HEK293 (cell line): Measurements from ENCODE around the gene PCDH9.
A peak's percentile ranks its signal among the peaks of the same experiment; 100 is the strongest.

Source experiments
- CTCF ChIA-PET: fragments of 350-600 bp; formaldehyde crosslinking; extraction: SDS; loops from one replicate; lab custom pipeline; 2021; ENCODE audit warnings: antibody characterized with exemption; lab: Yijun Ruan, JAX
- POLR2A ChIA-PET: fragments of 300-600 bp; formaldehyde crosslinking; extraction: SDS; loops from one replicate; lab custom pipeline; 2020; ENCODE audit warnings: antibody characterized with exemption, inconsistent platforms; lab: Yijun Ruan, JAX
- H3K27ac ChIP-seq: fragments of 200-500 bp; sonication (Bioruptor generic); 2 replicates; pipeline ENCODE4 v1.5.1; 2014; ENCODE audit warnings: low read depth, low read length, control low read depth, inconsistent platforms; ENCODE audit errors: extremely low read depth
- H3K36me3 ChIP-seq, 2 experiments: fragments of 200-500 bp in 1 of 2; sonication (Bioruptor generic) in 1 of 2; 1 replicate in 1 of 2; 2 replicates in 1 of 2; pipeline ENCODE4 v1.5.1; 2014 to 2017; ENCODE audit warnings: inconsistent platforms in 2 of 2, low read length in 2 of 2; ENCODE audit not compliant: control insufficient read depth in 2 of 2, insufficient read depth in 1 of 2
- H3K4me1 ChIP-seq: fragments of 200-500 bp; sonication (Bioruptor generic); 2 replicates; pipeline ENCODE4 v1.5.1; 2014; ENCODE audit warnings: mild to moderate bottlenecking, low read length, inconsistent platforms; ENCODE audit not compliant: control insufficient read depth, insufficient read depth
- H3K4me3 ChIP-seq: 2 replicates; pipeline ENCODE4 v1.5.1; 2011; ENCODE audit warnings: low read depth, mild to moderate bottlenecking, control low read depth, low read length, moderate library complexity
- H3K9me3 ChIP-seq: fragments of 200-500 bp; sonication (Bioruptor generic); 2 replicates; pipeline ENCODE4 v1.5.1; 2014; ENCODE audit warnings: low read depth, low read length, inconsistent platforms; ENCODE audit not compliant: control insufficient read depth, insufficient read depth
- GLI4 ChIP-seq: fragments of 450-650 bp; formaldehyde crosslinking; IDR thresholded peaks from 2 replicates; pipeline ENCODE4 v1.5.1; 2016; ENCODE audit warnings: missing biosample characterization, missing genetic modification characterization
- REPIN1 ChIP-seq: fragments of 450-650 bp; formaldehyde crosslinking; IDR thresholded peaks from 2 replicates; pipeline ENCODE4 v1.5.1; 2017; ENCODE audit warnings: missing biosample characterization, missing genetic modification characterization, low read depth
- SETDB1 ChIP-seq: IDR thresholded peaks from one replicate; pipeline ENCODE4 v1.6.1; 2017; ENCODE audit warnings: mild to moderate bottlenecking, low read length, moderate library complexity, mixed read lengths; ENCODE audit not compliant: insufficient read length
- WT1 ChIP-seq: fragments of 450-650 bp; formaldehyde crosslinking; IDR thresholded peaks from 2 replicates; pipeline ENCODE4 v1.5.1; 2016; ENCODE audit warnings: missing biosample characterization, missing genetic modification characterization
- ZBTB8A ChIP-seq: fragments of 450-650 bp; formaldehyde crosslinking; IDR thresholded peaks from 2 replicates; pipeline ENCODE4 v1.5.1; 2016; ENCODE audit warnings: missing biosample characterization, missing genetic modification characterization
- ZFP3 ChIP-seq: fragments of 450-650 bp; formaldehyde crosslinking; IDR thresholded peaks from 2 replicates; pipeline ENCODE4 v1.5.1; 2016; ENCODE audit warnings: low read depth, missing biosample characterization, missing genetic modification characterization
- ZNF132 ChIP-seq: fragments of 450-650 bp; formaldehyde crosslinking; IDR thresholded peaks from 2 replicates; pipeline ENCODE4 v1.5.1; 2017; ENCODE audit warnings: missing biosample characterization, missing genetic modification characterization, borderline replicate concordance
- ZNF18 ChIP-seq: fragments of 450-650 bp; formaldehyde crosslinking; IDR thresholded peaks from 2 replicates; pipeline ENCODE4 v1.5.1; 2016; ENCODE audit warnings: missing biosample characterization, missing genetic modification characterization
- ZNF19 ChIP-seq: fragments of 450-650 bp; formaldehyde crosslinking; IDR thresholded peaks from 2 replicates; pipeline ENCODE4; 2016; ENCODE audit warnings: missing biosample characterization, missing genetic modification characterization, low read depth
- ZNF202 ChIP-seq: fragments of 450-650 bp; formaldehyde crosslinking; IDR thresholded peaks from 2 replicates; pipeline ENCODE4 v1.5.1; 2016; ENCODE audit warnings: missing biosample characterization, missing genetic modification characterization, borderline replicate concordance
- ZNF214 ChIP-seq: fragments of 450-650 bp; formaldehyde crosslinking; IDR thresholded peaks from 2 replicates; pipeline ENCODE4 v1.5.1; 2017; ENCODE audit warnings: missing biosample characterization, mild to moderate bottlenecking, missing genetic modification characterization, borderline replicate concordance
- ZNF221 ChIP-seq: fragments of 450-650 bp; formaldehyde crosslinking; IDR thresholded peaks from 2 replicates; pipeline ENCODE4 v1.5.1; 2017; ENCODE audit warnings: missing biosample characterization, missing genetic modification characterization, borderline replicate concordance
- ZNF394 ChIP-seq: fragments of 450-650 bp; formaldehyde crosslinking; IDR thresholded peaks from 2 replicates; pipeline ENCODE4 v1.5.1; 2016; ENCODE audit warnings: missing biosample characterization, missing genetic modification characterization, mild to moderate bottlenecking, moderate library complexity, borderline replicate concordance
- ZNF513 ChIP-seq: fragments of 450-650 bp; IDR thresholded peaks from 2 replicates; pipeline ENCODE4 v1.5.1; 2018; ENCODE audit warnings: missing biosample characterization, missing genetic modification characterization
- ZNF544 ChIP-seq: fragments of 450-650 bp; formaldehyde crosslinking; IDR thresholded peaks from 2 replicates; pipeline ENCODE4 v1.5.0; 2017; ENCODE audit warnings: missing biosample characterization, missing genetic modification characterization
- ZNF621 ChIP-seq: fragments of 450-650 bp; formaldehyde crosslinking; IDR thresholded peaks from 2 replicates; pipeline ENCODE4 v1.5.1; 2017; ENCODE audit warnings: missing biosample characterization, missing genetic modification characterization
- ZNF701 ChIP-seq: fragments of 450-650 bp; formaldehyde crosslinking; IDR thresholded peaks from 2 replicates; pipeline ENCODE4 v1.5.1; 2016; ENCODE audit warnings: missing biosample characterization, missing genetic modification characterization
- ZNF704 ChIP-seq: fragments of 450-650 bp; formaldehyde crosslinking; IDR thresholded peaks from 2 replicates; pipeline ENCODE4 v1.5.1; 2016; ENCODE audit warnings: missing biosample characterization, missing genetic modification characterization
- ZNF843 ChIP-seq: fragments of 450-650 bp; formaldehyde crosslinking; IDR thresholded peaks from 2 replicates; pipeline ENCODE4 v1.5.1; 2016; ENCODE audit warnings: missing biosample characterization, missing genetic modification characterization
- TF ChIP-seq, protein P1 (sequence below): fragments of 450-650 bp; formaldehyde crosslinking; IDR thresholded peaks from 2 replicates; pipeline ENCODE4 v1.5.1; 2016; ENCODE audit warnings: missing biosample characterization, missing genetic modification characterization, borderline replicate concordance

Gene PCDH9

DNA sequence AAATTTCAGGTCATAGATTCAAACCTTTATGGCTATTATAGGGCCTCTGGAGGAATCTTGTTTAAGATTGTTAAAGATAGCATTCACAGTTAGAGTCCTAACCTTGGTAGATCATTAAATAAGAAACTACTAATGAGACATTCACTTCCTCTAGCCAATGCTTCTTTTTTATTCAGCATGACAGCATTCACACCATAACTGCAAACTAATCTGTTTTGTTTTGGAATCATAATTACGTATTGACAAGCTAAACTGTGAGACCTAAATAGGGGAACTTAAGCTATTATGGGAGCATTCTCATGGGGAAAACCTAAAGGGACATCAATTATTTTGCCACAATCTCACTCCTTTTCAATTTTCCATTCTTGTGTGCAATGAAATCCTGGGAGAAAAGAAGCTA, 653.8 kb downstream of the PCDH9 start (continued):
- no peak for TF ChIP-seq ZNF513 (tag by site-specific recombination)
- no peak for TF ChIP-seq ZNF18 (tag by site-specific recombination)
- TF ChIP-seq, all 188 proteins: peak for 0

DNA sequence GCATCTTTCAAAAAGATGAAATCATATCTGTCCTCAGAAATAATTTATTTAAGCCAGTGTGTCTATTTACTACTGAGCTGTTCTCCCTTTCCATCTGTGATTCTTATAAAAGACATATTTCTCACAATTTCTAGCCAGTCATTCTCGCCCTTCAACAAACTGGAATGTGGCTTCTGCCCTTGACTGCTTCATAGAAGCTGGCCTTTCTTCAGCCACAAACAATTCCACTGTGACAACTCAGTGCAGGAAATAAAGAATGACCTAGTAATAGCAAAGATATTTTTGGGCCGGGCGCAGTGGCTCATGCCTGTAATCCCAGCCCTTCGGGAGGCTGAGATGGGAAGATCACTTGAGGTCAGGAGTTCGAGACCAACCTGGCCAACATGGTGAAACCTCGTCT, 655.5 kb downstream of the PCDH9 start:
- TF ChIP-seq ZNF701 (tag by site-specific recombination) (no peak), WT1 (no peak), ZNF621 (no peak), ZNF544 (tag by site-specific recombination) (no peak), ZNF221 (tag by site-specific recombination) (no peak), REPIN1 (tag by site-specific recombination) (no peak), ZNF202 (tag by site-specific recombination) (no peak), ZNF843 (tag by site-specific recombination) (no peak), ZBTB8A (tag by site-specific recombination) (no peak), ZNF394 (tag by site-specific recombination) (no peak), ZNF704 (tag by site-specific recombination) (no peak)
- Histone ChIP-seq H3K9me3 (no peaks in the 10 kb centered on the region), H3K36me3 (no peaks in the 10 kb centered on the region), H3K4me1 (no peaks in the 10 kb centered on the region), H3K4me3 (no peak overlapping the region), H3K27ac (no peak overlapping the region)
- CTCF ChIA-PET: no interaction called here
- POLR2A ChIA-PET: interaction anchor here (0.6 kb wide), 1 partner anchor 90 kb away, joined by 3 read pairs; no protein-coding TSS in a partner anchor

GRCh38 chr13:66567899-66568612, 662.1 kb downstream of the PCDH9 start:
- Histone ChIP-seq H3K36me3 (no peaks in the 10 kb centered on the region), H3K9me3 (no peaks in the 10 kb centered on the region), H3K4me1 (no peaks in the 10 kb centered on the region), H3K4me3 (no peak overlapping the region), H3K27ac (no peak overlapping the region)
- ChIA-PET POLR2A (no interaction called here), CTCF (interaction anchor here (0.6 kb wide), 1 partner anchor 50 kb away, joined by 3 read pairs; no protein-coding TSS in a partner anchor)
- TF ChIP-seq, protein P1, sequence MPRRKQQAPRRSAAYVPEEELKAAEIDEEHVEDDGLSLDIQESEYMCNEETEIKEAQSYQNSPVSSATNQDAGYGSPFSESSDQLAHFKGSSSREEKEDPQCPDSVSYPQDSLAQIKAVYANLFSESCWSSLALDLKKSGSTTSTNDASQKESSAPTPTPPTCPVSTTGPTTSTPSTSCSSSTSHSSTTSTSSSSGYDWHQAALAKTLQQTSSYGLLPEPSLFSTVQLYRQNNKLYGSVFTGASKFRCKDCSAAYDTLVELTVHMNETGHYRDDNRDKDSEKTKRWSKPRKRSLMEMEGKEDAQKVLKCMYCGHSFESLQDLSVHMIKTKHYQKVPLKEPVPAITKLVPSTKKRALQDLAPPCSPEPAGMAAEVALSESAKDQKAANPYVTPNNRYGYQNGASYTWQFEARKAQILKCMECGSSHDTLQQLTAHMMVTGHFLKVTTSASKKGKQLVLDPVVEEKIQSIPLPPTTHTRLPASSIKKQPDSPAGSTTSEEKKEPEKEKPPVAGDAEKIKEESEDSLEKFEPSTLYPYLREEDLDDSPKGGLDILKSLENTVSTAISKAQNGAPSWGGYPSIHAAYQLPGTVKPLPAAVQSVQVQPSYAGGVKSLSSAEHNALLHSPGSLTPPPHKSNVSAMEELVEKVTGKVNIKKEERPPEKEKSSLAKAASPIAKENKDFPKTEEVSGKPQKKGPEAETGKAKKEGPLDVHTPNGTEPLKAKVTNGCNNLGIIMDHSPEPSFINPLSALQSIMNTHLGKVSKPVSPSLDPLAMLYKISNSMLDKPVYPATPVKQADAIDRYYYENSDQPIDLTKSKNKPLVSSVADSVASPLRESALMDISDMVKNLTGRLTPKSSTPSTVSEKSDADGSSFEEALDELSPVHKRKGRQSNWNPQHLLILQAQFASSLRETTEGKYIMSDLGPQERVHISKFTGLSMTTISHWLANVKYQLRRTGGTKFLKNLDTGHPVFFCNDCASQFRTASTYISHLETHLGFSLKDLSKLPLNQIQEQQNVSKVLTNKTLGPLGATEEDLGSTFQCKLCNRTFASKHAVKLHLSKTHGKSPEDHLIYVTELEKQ (tag by site-specific recombination): no peak
- TF ChIP-seq GLI4 (tag by site-specific recombination): no peak
- TF ChIP-seq ZNF19: no peak
- no peak for TF ChIP-seq ZNF214 (tag by site-specific recombination)
- peak; percentile 18 for TF ChIP-seq SETDB1
- no peak for TF ChIP-seq ZFP3 (tag by site-specific recombination)
- TF ChIP-seq ZNF132 (tag by site-specific recombination): no peak
